Activated CD4-positive, alpha-beta T cell treated with anti-CD3 and anti-CD28 coated beads for 24 hours (primary cell): Measurements from ENCODE around the gene EGFR.

Source experiments
- DNase-seq, 2 donors: peaks; one replicate each; pipeline ENCODE4 v3.0.0-alpha.2; 2020; ENCODE audit warnings: low read depth in 2 of 2

EGFR gene

GRCh38 chr7:55144333-55145317 lies 125.8 kb downstream of the EGFR start:
- DNase-seq: no peak

GRCh38 chr7:55145606-55146005 lies 126.8 kb downstream of the EGFR start:
- no peak for DNase-seq

- no peak for DNase-seq
Measured at GRCh38 chr7:55147101-55147500, 128.3 kb downstream of the EGFR start.

GRCh38 chr7:55147736-55148135 lies 128.9 kb downstream of the EGFR start:
- no peak for DNase-seq

- no peak for DNase-seq
Measured at GRCh38 chr7:55148571-55148970, 129.8 kb downstream of the EGFR start.

- no peak for DNase-seq
Measured at GRCh38 chr7:55149001-55149400, 130.2 kb downstream of the EGFR start.

GRCh38 chr7:55150166-55150565 lies 131.3 kb downstream of the EGFR start:
- no peak for DNase-seq

GRCh38 chr7:55150709-55151451 lies 132.1 kb downstream of the EGFR start:
- no peak for DNase-seq

GRCh38 chr7:55152516-55152915 lies 133.7 kb downstream of the EGFR start:
- DNase-seq: no peak

GRCh38 chr7:55154096-55154495 lies 135.3 kb downstream of the EGFR start:
- no peak for DNase-seq

- no peak for DNase-seq
Measured at GRCh38 chr7:55155351-55156117, 136.7 kb downstream of the EGFR start.

GRCh38 chr7:55156919-55157763 lies 138.3 kb downstream of the EGFR start:
- DNase-seq: no peak

- no peak for DNase-seq
Measured at GRCh38 chr7:55157764-55158105, 138.9 kb downstream of the EGFR start.

- no peak for DNase-seq
Measured at GRCh38 chr7:55158541-55159382, 139.9 kb downstream of the EGFR start.

GRCh38 chr7:55160539-55160938 lies 141.7 kb downstream of the EGFR start:
- DNase-seq: no peak

- DNase-seq: no peak
Measured at GRCh38 chr7:55161154-55161687, 142.4 kb downstream of the EGFR start.

- no peak for DNase-seq
Measured at GRCh38 chr7:55162476-55162875, 143.7 kb downstream of the EGFR start.

- no peak for DNase-seq
Measured at GRCh38 chr7:55163733-55164132, 144.9 kb downstream of the EGFR start.

- no peak for DNase-seq
Measured at GRCh38 chr7:55164527-55164926, 145.7 kb downstream of the EGFR start.
